ENCODE data around the gene FGFR2. TPM values are rescaled to one million over a fixed set of nuclear protein-coding genes. Genes with fewer than 3 reads are reported as not detected.

FGFR2 gene
- total RNA-seq, 1 donor from 2014 or later = 4.5 TPM

- H3K27me3 ChIP-seq (ENCODE audit: control insufficient read depth, insufficient read depth, low read length) = no peaks in the 10 kb centered on the region
- no peak for DNase-seq (ENCODE audit: low read depth)
- H3K4me3 ChIP-seq (ENCODE audit: low read depth, low read length) = no peak overlapping the region
- H3K36me3 ChIP-seq (ENCODE audit: control insufficient read depth, insufficient read depth, low read length) = no peaks in the 10 kb centered on the region
- no peak for TF ChIP-seq CTCF (IDR thresholded peaks at IDR 0.05; ENCODE audit: insufficient read depth, low read length, poor library complexity, severe bottlenecking)
These were observed 54.7 kb downstream of the FGFR2 start for GRCh38 chr10:121543545-121543944.

- TF ChIP-seq CTCF (IDR thresholded peaks at IDR 0.05; ENCODE audit: insufficient read depth, low read length, poor library complexity, severe bottlenecking) = no peak
- DNase-seq (ENCODE audit: low read depth) = no peak
- H3K27me3 ChIP-seq (ENCODE audit: control insufficient read depth, insufficient read depth, low read length) = no peaks in the 10 kb centered on the region
- H3K4me3 ChIP-seq (ENCODE audit: low read depth, low read length) = no peak overlapping the region
- H3K36me3 ChIP-seq (ENCODE audit: control insufficient read depth, insufficient read depth, low read length) = no peaks in the 10 kb centered on the region
These were observed 56.7 kb downstream of the FGFR2 start for GRCh38 chr10:121541450-121542120.

GRCh38 chr10:121540732-121541395 is 57.4 kb downstream of the FGFR2 start:
- no peak overlapping the region for H3K4me3 ChIP-seq (ENCODE audit: low read depth, low read length)
- no peak for TF ChIP-seq CTCF (IDR thresholded peaks at IDR 0.05; ENCODE audit: insufficient read depth, low read length, poor library complexity, severe bottlenecking)
- no peak for DNase-seq (ENCODE audit: low read depth)
- no peaks in the 10 kb centered on the region for H3K36me3 ChIP-seq (ENCODE audit: control insufficient read depth, insufficient read depth, low read length)
- H3K27me3 ChIP-seq (ENCODE audit: control insufficient read depth, insufficient read depth, low read length) = no peaks in the 10 kb centered on the region

GRCh38 chr10:121539786-121540185 is 58.5 kb downstream of the FGFR2 start:
- Histone ChIP-seq H3K4me3 (ENCODE audit: low read depth, low read length) (no peak overlapping the region), H3K36me3 (ENCODE audit: control insufficient read depth, insufficient read depth, low read length) (no peaks in the 10 kb centered on the region), H3K27me3 (ENCODE audit: control insufficient read depth, insufficient read depth, low read length) (no peaks in the 10 kb centered on the region)
- no peak for TF ChIP-seq CTCF (IDR thresholded peaks at IDR 0.05; ENCODE audit: insufficient read depth, low read length, poor library complexity, severe bottlenecking)
- no peak for DNase-seq (ENCODE audit: low read depth)

DNA sequence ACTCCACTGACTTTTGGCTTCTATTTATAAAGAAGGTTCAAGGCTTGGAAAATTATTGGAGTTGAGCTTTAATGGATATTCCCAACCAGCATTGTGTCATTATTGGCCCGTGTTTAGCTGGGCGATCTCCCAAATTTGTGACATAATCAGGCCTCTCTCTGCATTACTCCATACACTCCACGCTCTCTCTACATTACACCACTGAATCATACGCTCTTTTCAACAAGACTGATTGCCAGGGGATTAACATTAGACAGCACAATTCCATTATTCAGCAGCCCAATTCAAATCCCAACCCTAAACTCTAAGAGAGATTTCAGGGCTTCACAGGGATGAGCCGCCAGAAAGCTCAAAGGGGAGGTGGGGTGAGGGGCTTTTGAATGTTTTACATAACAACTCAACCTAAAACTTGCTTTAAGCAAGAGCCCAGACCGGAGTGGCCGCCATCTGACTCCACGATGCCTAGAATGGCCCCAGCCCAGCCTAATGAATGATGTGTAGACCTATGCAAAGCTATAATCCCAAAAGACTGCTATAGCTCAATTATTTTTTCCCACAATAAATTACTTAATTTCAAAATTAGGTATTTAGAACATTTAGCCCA is 61.8 kb downstream of the FGFR2 start:
- Histone ChIP-seq H3K36me3 (ENCODE audit: control insufficient read depth, insufficient read depth, low read length) (no peaks in the 10 kb centered on the region), H3K27me3 (ENCODE audit: control insufficient read depth, insufficient read depth, low read length) (no peaks in the 10 kb centered on the region), H3K4me3 (ENCODE audit: low read depth, low read length) (no peak overlapping the region)
- TF ChIP-seq CTCF (IDR thresholded peaks at IDR 0.05; ENCODE audit: insufficient read depth, low read length, poor library complexity, severe bottlenecking) = no peak
- DNase-seq (ENCODE audit: low read depth) = no peak

Data from kidney epithelial cell (primary cell).